NB4 (cell line): ENCODE data around the gene CHPF2.

Experiments
- DNase-seq: peaks from one replicate; pipeline ENCODE4 v3.0.0; 2010; ENCODE audit warnings: low read depth
- H3K4me3 ChIP-seq: one replicate; pipeline ENCODE4 v1.5.1; 2011; ENCODE audit warnings: mild to moderate bottlenecking, low read depth, low read length, moderate library complexity
- CTCF ChIP-seq: IDR thresholded peaks from one replicate; pipeline ENCODE4 v1.5.1; 2012; ENCODE audit warnings: low read depth, low read length
- MAX ChIP-seq: IDR thresholded peaks from 2 replicates; pipeline ENCODE4 v1.6.1; 2011; ENCODE audit warnings: low read depth, low read length
- MYC ChIP-seq: IDR thresholded peaks from 2 replicates; pipeline ENCODE4 v1.6.1; 2011; ENCODE audit warnings: low read depth, low read length
- POLR2A ChIP-seq: IDR thresholded peaks from 2 replicates; pipeline ENCODE4 v1.6.1; 2011; ENCODE audit warnings: mild to moderate bottlenecking; ENCODE audit not compliant: insufficient read length; ENCODE audit errors: extremely low read depth

Gene CHPF2

GRCh38 chr7:151232091-151232916 is at the start of gene CHPF2:
Gene CHPF2, plus strand, starts transcription at chr7:151232483. Its CDS starts 1,529 bp downstream, at chr7:151234012.
- DNase-seq, result peak; percentile 97
- peak within 1 kb of the TSS; percentile 92 for H3K4me3 ChIP-seq
- no peak for TF ChIP-seq CTCF
- peak; percentile 53; the same call in 1 of the 2 replicates for TF ChIP-seq MYC
- TF ChIP-seq MAX, result peak; percentile 80
- TF ChIP-seq POLR2A, result peak; percentile 87

GRCh38 chr7:151185762-151186639 is 46.3 kb upstream of the CHPF2 start:
- DNase-seq, result no peak
- no peak overlapping the region for H3K4me3 ChIP-seq
- TF ChIP-seq MYC, result no peak
- TF ChIP-seq MAX, result no peak
- TF ChIP-seq CTCF, result no peak
- no peak for TF ChIP-seq POLR2A

- DNase-seq, result no peak
- TF ChIP-seq MAX (no peak), CTCF (no peak), POLR2A (no peak), MYC (no peak)
- no peak within 1 kb of the TSS for H3K4me3 ChIP-seq
These were observed 45.5 kb upstream of the CHPF2 start, which contains the start of gene ASB10 for GRCh38 chr7:151186640-151187408. Gene ASB10, minus strand, starts transcription at chr7:151187250. Its CDS starts 120 bp downstream, at chr7:151187130.

- TF ChIP-seq MYC, result no peak
- TF ChIP-seq CTCF, result no peak
- no peak for DNase-seq
- no peak overlapping the region for H3K4me3 ChIP-seq
These were observed 44.7 kb upstream of the CHPF2 start for GRCh38 chr7:151187409-151188251.

GRCh38 chr7:151188252-151188542 is 44.1 kb upstream of the CHPF2 start:
- no peak for DNase-seq
- no peak overlapping the region for H3K4me3 ChIP-seq
- TF ChIP-seq MAX, result no peak
- no peak for TF ChIP-seq CTCF
- no peak for TF ChIP-seq MYC
- TF ChIP-seq POLR2A, result no peak
